ENCODE data around the gene RFXANK.

GRCh38 chr19:19146865-19147264 lies 45.2 kb upstream of the RFXANK start:
- TF ChIP-seq CTCF (IDR thresholded peaks at IDR 0.05) (no peak), EZH2 (IDR thresholded peaks at IDR 0.05; ENCODE audit: borderline replicate concordance, insufficient read depth, low read depth, low read length, poor library complexity, severe bottlenecking) (no peak)

Measured in B cell (primary cell).